Inferior parietal cortex (tissue), 1 donor: Measurements from ENCODE around the gene MAST2.
"Not testable (repeated sequence)": the region's sequence is repeated elsewhere in the genome, so short reads cannot be mapped to it uniquely, and the experiment has no call there.

Source experiments
- DNase-seq: peaks from one replicate; pipeline ENCODE4 v3.0.0-alpha.2; 2016; ENCODE audit errors: extremely low spot score

The MAST2 gene

GRCh38 chr1:45857755-45858492, 54.5 kb downstream of the MAST2 start:
- DNase-seq = not testable (repeated sequence)

- DNase-seq = no peak
Measured at GRCh38 chr1:45859221-45859620, 55.8 kb downstream of the MAST2 start.

GRCh38 chr1:45862008-45862407, 58.6 kb downstream of the MAST2 start:
- no peak for DNase-seq

GRCh38 chr1:45863218-45863617, 59.8 kb downstream of the MAST2 start:
- DNase-seq = no peak

GRCh38 chr1:45864167-45865106, 61.0 kb downstream of the MAST2 start:
- DNase-seq = peak; percentile 53

GRCh38 chr1:45867697-45868348, 64.4 kb downstream of the MAST2 start:
- no peak for DNase-seq

GRCh38 chr1:45868861-45869260, 65.4 kb downstream of the MAST2 start:
- DNase-seq = no peak

GRCh38 chr1:45870500-45870899, 67.1 kb downstream of the MAST2 start:
- no peak for DNase-seq

GRCh38 chr1:45872173-45872801, 68.9 kb downstream of the MAST2 start:
- DNase-seq = not testable (repeated sequence)

- DNase-seq = no peak
Measured at GRCh38 chr1:45876000-45876617, 72.7 kb downstream of the MAST2 start.

- no peak for DNase-seq
Measured at GRCh38 chr1:45877264-45877663, 73.9 kb downstream of the MAST2 start.

- no peak for DNase-seq
Measured at GRCh38 chr1:45879885-45880598, 76.6 kb downstream of the MAST2 start.

- no peak for DNase-seq
Measured at GRCh38 chr1:45880930-45881329, 77.5 kb downstream of the MAST2 start.

GRCh38 chr1:45883658-45884057, 80.2 kb downstream of the MAST2 start:
- DNase-seq = no peak

GRCh38 chr1:45884700-45885099, 81.3 kb downstream of the MAST2 start:
- DNase-seq = no peak

GRCh38 chr1:45886229-45886628, 82.8 kb downstream of the MAST2 start:
- no peak for DNase-seq

- DNase-seq = no peak
Measured at GRCh38 chr1:45887156-45887842, 83.9 kb downstream of the MAST2 start.

GRCh38 chr1:45890078-45890477, 86.7 kb downstream of the MAST2 start:
- DNase-seq = no peak

GRCh38 chr1:45891087-45891486, 87.7 kb downstream of the MAST2 start:
- no peak for DNase-seq
